Mesodermal cell (in vitro differentiated cells): Measurements from ENCODE around the gene ABCA6.
A peak's percentile ranks its signal among the peaks of the same experiment; 100 is the strongest.

ENCODE experiments used
- H3K27ac ChIP-seq: 2 replicates; pipeline ENCODE4 v1.7.0; 2013; ENCODE audit warnings: mild to moderate bottlenecking, low read depth, low read length, moderate library complexity; ENCODE audit not compliant: severe bottlenecking
- H3K36me3 ChIP-seq: 2 replicates; pipeline ENCODE4 v1.7.1; 2013; ENCODE audit warnings: mild to moderate bottlenecking, low read length, moderate library complexity; ENCODE audit not compliant: control insufficient read depth, insufficient read depth
- H3K4me1 ChIP-seq: one replicate; pipeline ENCODE4 v1.7.1; 2013; ENCODE audit warnings: mild to moderate bottlenecking, low read length; ENCODE audit not compliant: insufficient read depth, control insufficient read depth, poor library complexity, severe bottlenecking
- H3K4me3 ChIP-seq: 2 replicates; pipeline ENCODE4 v1.7.0; 2013; ENCODE audit warnings: low read length, control low read depth, mild to moderate bottlenecking; ENCODE audit not compliant: insufficient read depth, poor library complexity, severe bottlenecking; ENCODE audit errors: extremely low read depth
- H3K9me3 ChIP-seq: 2 replicates; pipeline ENCODE4 v1.7.1; 2013; ENCODE audit warnings: mild to moderate bottlenecking, low read length, moderate library complexity; ENCODE audit not compliant: control insufficient read depth
- WGBS, 2 experiments: methylation state at CpG; one replicate each; pipeline ENCODE4 v1.1.5; 2013; ENCODE audit warnings: missing lambda C conversion rate in 2 of 2; ENCODE audit not compliant: insufficient coverage in 2 of 2; 5-methylcytosine and 5-hydroxymethylcytosine counted together

The ABCA6 gene

GRCh38 chr17:69059458-69060175 is 82.1 kb downstream of the ABCA6 start:
- Histone ChIP-seq H3K4me3 (no peak overlapping the region), H3K27ac (no peak overlapping the region), H3K9me3 (no peaks in the 10 kb centered on the region), H3K4me1 (no peaks in the 10 kb centered on the region), H3K36me3 (no peaks in the 10 kb centered on the region)
- 92 to 94% methylated on average over 3 to 4 of the region's 7 CpGs for WGBS, 2 experiments

GRCh38 chr17:69058165-69058564 is 83.5 kb downstream of the ABCA6 start:
- Histone ChIP-seq H3K4me1 (no peaks in the 10 kb centered on the region), H3K4me3 (no peak overlapping the region), H3K27ac (no peak overlapping the region), H3K36me3 (no peaks in the 10 kb centered on the region), H3K9me3 (no peaks in the 10 kb centered on the region)
- 100% methylated on average over 1 of the region's 1 CpG; no CpG with 5 or more reads in 1 of the 2 experiments for WGBS, 2 experiments

GRCh38 chr17:69057280-69057679 is 84.4 kb downstream of the ABCA6 start:
- Histone ChIP-seq H3K27ac (no peak overlapping the region), H3K9me3 (no peaks in the 10 kb centered on the region), H3K36me3 (no peaks in the 10 kb centered on the region), H3K4me3 (no peak overlapping the region), H3K4me1 (no peaks in the 10 kb centered on the region)
- no CpG with 5 or more reads among the region's 1 CpG for WGBS, 2 experiments

GRCh38 chr17:69056179-69056823 is 85.4 kb downstream of the ABCA6 start:
- H3K36me3 ChIP-seq = no peaks in the 10 kb centered on the region
- no peak overlapping the region for H3K27ac ChIP-seq
- no CpG with 5 or more reads among the region's 3 CpGs for whole genome bisulfite sequencing, 2 experiments
- no peaks in the 10 kb centered on the region for H3K9me3 ChIP-seq
- H3K4me1 ChIP-seq = no peaks in the 10 kb centered on the region
- H3K4me3 ChIP-seq = no peak overlapping the region

GRCh38 chr17:69055334-69055733 is 86.4 kb downstream of the ABCA6 start:
- Histone ChIP-seq H3K27ac (no peak overlapping the region), H3K4me3 (no peak overlapping the region), H3K9me3 (no peaks in the 10 kb centered on the region), H3K36me3 (no peaks in the 10 kb centered on the region), H3K4me1 (no peaks in the 10 kb centered on the region)
- 95 to 100% methylated on average over 2 of the region's 2 CpGs for WGBS, 2 experiments

GRCh38 chr17:69050999-69051775 is 90.5 kb downstream of the ABCA6 start:
- H3K36me3 ChIP-seq = no peaks in the 10 kb centered on the region
- no peak overlapping the region for H3K27ac ChIP-seq
- WGBS, 2 experiments = 100% methylated on average over 1 to 2 of the region's 5 CpGs
- H3K9me3 ChIP-seq = no peaks in the 10 kb centered on the region
- H3K4me1 ChIP-seq = peaks cover 10% of the 10 kb centered on the region
- no peak overlapping the region for H3K4me3 ChIP-seq

GRCh38 chr17:69048634-69049033 is 93.1 kb downstream of the ABCA6 start:
- Histone ChIP-seq H3K27ac (peak overlapping the region; percentile 96), H3K4me3 (no peak overlapping the region), H3K9me3 (no peaks in the 10 kb centered on the region), H3K36me3 (no peaks in the 10 kb centered on the region), H3K4me1 (peaks cover 10% of the 10 kb centered on the region)
- 100% methylated on average over 1 of the region's 2 CpGs; no CpG with 5 or more reads in 1 of the 2 experiments for WGBS, 2 experiments

- Histone ChIP-seq H3K27ac (peak overlapping the region; percentile 96), H3K9me3 (no peaks in the 10 kb centered on the region), H3K36me3 (no peaks in the 10 kb centered on the region), H3K4me3 (no peak overlapping the region), H3K4me1 (peaks cover 10% of the 10 kb centered on the region)
- 35 to 60% methylated on average over 1 to 2 of the region's 3 CpGs for WGBS, 2 experiments
Observed at GRCh38 chr17:69047368-69048263, 94.1 kb downstream of the ABCA6 start.

- H3K27ac ChIP-seq = no peak overlapping the region
- no peak overlapping the region for H3K4me3 ChIP-seq
- no peaks in the 10 kb centered on the region for H3K9me3 ChIP-seq
- H3K4me1 ChIP-seq = peaks cover 10% of the 10 kb centered on the region
- H3K36me3 ChIP-seq = no peaks in the 10 kb centered on the region
- 93% methylated on average over 2 of the region's 4 CpGs; no CpG with 5 or more reads in 1 of the 2 experiments for WGBS, 2 experiments
Observed at GRCh38 chr17:69046121-69046807, 95.4 kb downstream of the ABCA6 start.

GRCh38 chr17:69045646-69046045 is 96.0 kb downstream of the ABCA6 start:
- Histone ChIP-seq H3K4me3 (no peak overlapping the region), H3K9me3 (no peaks in the 10 kb centered on the region), H3K27ac (no peak overlapping the region), H3K36me3 (no peaks in the 10 kb centered on the region), H3K4me1 (peaks cover 10% of the 10 kb centered on the region)
- WGBS, 2 experiments = no CpG with 5 or more reads among the region's 2 CpGs
